ENCODE results near the gene WDR5. TPM values are rescaled to one million over a fixed set of nuclear protein-coding genes. Genes with fewer than 3 reads are reported as not detected.
A peak's percentile ranks its signal among the peaks of the same experiment; 100 is the strongest.
"Not testable (repeated sequence)": the region's sequence is repeated elsewhere in the genome, so short reads cannot be mapped to it uniquely, and the experiment has no call there.

The WDR5 gene
- total RNA-seq: 19.5 TPM

DNA sequence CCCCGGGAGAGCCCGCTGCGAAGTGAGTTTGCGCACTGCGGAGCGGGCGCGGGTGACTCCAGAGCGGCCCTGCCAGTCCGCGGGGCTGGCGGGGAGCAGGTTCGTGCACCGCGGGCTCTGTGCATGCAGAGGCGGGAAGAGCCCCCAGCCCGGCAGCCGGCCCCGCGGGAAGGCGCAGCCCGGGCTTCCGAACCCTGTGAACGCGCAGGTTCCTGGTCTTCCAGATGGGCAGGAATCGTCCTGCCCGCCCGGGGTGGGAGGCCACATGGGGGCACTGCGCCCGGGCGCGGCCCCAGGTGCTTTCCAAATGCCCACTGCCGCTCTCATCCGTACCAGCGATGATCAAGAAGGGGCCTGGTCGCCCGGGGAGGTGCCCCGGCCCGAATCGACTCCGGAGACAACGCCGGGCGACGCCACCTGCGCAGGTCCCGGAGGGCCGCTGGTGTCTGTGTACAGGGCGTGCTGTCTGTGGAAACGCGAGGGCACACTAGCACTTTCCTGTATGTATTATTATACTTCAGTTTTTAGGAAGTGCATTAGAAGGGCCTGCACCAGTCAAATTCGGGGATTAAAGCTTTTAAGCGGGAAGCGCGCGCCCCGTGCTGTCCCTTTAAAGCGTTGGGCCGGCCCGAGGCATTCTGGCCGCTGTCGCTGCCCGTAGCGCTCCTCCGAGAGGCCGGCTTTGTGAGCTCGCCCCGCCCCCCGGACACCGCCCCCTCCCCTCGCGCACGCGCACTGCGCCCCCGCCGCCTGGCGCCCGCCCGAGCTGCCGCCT is at the start of gene WDR5:
WDR5 (plus strand) TSS at position 740 of the 775 bp plus-strand sequence. CDS start 3,796 bp downstream, outside the sequence.
- DNase-seq (ENCODE audit: low spot score) (peak; percentile 93), ATAC-seq (peak; percentile 77)

GRCh38 chr9:134088063-134088725 is 47.7 kb upstream of the WDR5 start:
- no peak for DNase-seq (ENCODE audit: low spot score)
- no peak for ATAC-seq

DNA sequence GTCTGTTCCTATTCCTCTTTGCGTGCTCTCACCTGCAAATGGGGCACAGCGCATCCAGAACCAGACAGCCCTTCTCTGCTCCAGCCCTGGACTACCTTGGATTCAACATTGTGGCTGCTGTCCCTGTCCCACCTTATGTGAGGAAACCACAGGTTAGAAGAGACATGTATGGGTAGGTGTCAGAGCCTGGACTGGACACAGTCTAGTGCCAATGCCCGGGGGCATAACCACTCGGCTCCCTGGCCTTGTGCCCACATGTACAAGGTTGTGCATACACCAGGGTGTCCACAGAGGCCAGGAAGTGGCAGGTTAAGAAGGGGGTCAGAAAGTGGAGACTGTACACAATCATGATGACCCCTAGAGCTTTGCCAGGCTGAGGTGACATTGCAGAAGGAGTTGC is 45.9 kb upstream of the WDR5 start:
- DNase-seq (ENCODE audit: low spot score) (no peak), ATAC-seq (no peak)

DNA sequence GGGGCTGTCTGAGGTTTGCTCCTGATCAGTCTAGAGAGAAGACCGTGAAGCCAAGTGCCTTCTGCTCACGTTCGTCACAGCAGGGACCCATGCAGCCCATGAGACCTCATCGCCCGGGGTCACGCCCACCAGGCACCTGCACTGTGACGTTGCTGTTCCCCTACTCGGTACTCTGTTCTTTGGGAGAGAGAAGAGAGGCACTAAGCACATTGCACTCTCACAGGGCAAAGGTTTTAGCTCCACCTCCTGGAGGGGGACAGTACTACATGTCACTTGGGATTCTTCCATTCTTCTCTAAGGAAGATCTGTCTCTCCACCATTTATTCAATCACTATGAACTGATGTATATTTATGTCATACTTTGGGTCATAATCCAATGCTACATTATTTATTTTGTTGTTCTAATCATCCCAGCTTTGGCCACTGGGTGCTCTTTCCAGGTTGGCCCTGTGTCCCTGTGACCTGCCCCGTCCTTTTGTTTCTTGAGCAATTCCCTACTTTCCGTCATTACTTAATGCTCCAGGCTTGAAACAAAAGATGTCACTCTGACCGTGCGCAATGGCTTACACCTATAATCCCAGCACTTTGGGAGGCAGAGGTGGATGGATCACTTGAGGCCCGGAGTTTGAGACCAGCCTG is 36.6 kb upstream of the WDR5 start:
- DNase-seq (ENCODE audit: low spot score): peak; percentile 60
- ATAC-seq: peak; percentile 99

DNA sequence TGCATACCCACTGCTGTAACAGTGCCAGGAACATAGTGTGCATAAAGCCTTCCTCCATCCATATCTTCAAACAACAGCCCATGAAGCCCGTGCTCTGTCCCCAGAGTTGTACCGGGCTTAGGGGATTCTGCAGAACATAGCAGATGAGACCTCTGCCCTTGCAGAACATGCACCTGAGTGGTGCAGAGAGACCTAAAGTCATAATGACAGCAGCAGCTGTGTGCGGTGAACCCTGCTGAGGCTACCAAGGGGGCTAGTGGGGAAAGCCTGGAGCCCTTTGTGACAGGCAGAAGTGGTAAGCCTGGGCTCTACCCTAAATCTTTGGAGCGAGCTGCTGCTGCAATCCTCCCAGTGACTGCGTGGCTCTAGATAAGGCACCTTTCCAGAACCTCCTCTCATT is 35.8 kb upstream of the WDR5 start:
- DNase-seq (ENCODE audit: low spot score) (no peak), ATAC-seq (no peak)

DNA sequence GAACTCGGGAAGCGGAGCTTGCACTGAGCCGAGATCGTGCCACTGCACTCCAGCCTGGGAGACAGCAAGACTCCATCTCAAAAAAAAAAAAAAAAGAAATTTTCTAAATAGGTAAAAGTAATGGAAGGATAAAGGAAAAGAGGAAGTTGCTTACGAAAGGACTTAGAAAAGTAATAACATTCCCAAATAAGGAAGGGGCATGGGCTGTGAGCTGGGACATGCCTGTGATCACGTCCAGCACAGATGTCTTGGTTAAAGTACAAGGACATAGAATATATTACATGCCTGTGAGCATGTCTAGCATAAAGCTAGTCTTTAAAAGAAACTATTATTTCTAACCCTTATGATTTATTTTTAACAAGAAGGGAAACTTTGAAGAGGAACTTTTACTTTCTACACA is 34.7 kb upstream of the WDR5 start:
- not testable (repeated sequence) for DNase-seq (ENCODE audit: low spot score); ATAC-seq

- no peak for DNase-seq (ENCODE audit: low spot score)
- peak; percentile 17 for ATAC-seq
These were observed 34.2 kb upstream of the WDR5 start for GRCh38 chr9:134101623-134102149.

GRCh38 chr9:134103391-134103998 is 32.4 kb upstream of the WDR5 start:
- ATAC-seq: no peak

GRCh38 chr9:134111064-134111463 is 24.8 kb upstream of the WDR5 start:
- no peak for DNase-seq (ENCODE audit: low spot score)
- no peak for ATAC-seq

More at GRCh38 chr9:134103391-134103998, 32.4 kb upstream of the WDR5 start:
- DNase-seq (ENCODE audit: low spot score): no peak

DNA sequence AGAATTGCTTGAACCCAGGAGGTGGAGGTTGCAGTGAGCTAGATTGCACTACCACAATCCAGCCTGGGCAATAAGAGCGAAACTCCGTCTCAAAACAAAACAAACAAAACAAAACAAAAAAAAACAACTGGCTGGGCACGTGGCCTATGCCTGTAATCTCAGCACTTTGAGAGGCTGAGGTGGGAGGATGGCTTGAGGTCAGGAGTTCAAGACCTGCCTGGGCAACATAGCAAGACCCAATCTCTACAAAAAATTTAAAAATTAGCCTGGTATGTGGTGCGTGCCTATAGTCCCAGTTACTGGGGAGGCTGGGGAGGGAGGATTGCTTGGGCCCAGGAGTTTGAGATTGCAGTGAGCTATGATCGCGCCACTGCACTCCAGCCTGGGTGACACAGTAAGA is 23.3 kb upstream of the WDR5 start:
- DNase-seq (ENCODE audit: low spot score): no peak
- no peak for ATAC-seq

GRCh38 chr9:134118972-134119371 is 16.9 kb upstream of the WDR5 start:
- not testable (repeated sequence) for DNase-seq (ENCODE audit: low spot score); ATAC-seq

DNA sequence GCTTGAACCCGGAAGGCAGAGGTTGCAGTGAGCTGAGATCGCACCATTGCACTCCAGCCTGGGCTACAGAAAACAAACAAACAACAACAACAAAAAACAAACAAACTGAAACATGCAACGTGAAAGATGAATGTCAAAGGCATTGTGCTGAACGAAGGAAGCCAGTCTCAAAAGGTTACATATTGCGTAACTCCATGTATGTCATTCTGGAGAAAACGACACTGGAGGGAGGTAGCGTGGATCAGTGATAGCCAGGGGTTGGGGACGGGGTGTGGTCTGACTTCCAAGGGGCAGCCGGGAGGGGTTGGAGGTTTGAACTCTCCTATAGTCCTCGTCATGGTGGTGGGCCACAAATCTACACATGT is 12.1 kb upstream of the WDR5 start:
- no peak for ATAC-seq
- DNase-seq (ENCODE audit: low spot score): no peak

- ATAC-seq: no peak
These were observed 10.3 kb upstream of the WDR5 start for GRCh38 chr9:134125413-134126095.

GRCh38 chr9:134126373-134126772 is 9.5 kb upstream of the WDR5 start:
- no peak for DNase-seq (ENCODE audit: low spot score)
- ATAC-seq: no peak

More at GRCh38 chr9:134125413-134126095, 10.3 kb upstream of the WDR5 start:
- no peak for DNase-seq (ENCODE audit: low spot score)

- DNase-seq (ENCODE audit: low spot score) (no peak), ATAC-seq (no peak)
These were observed 8.8 kb upstream of the WDR5 start for GRCh38 chr9:134127065-134127580.

DNA sequence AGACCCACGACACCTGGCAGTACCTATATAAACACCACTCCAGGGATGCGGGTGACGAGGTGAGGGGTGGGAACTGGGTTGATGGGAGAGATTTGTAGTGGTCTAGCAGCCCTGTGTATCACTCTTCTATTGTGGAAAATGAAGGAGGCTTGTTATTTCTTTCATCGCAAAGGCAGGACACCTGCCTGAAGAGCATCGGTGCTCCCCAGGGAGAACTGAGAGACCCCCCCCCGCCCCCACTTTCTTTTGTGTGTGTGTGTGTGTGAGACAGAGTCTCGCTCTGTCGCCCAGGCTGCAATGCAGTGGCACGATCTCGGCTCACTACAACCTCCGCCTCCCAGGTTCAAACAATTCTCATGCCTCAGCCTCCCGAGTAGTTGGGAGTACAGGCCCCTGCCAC is 8.3 kb upstream of the WDR5 start:
- DNase-seq (ENCODE audit: low spot score) (no peak), ATAC-seq (no peak)

DNA sequence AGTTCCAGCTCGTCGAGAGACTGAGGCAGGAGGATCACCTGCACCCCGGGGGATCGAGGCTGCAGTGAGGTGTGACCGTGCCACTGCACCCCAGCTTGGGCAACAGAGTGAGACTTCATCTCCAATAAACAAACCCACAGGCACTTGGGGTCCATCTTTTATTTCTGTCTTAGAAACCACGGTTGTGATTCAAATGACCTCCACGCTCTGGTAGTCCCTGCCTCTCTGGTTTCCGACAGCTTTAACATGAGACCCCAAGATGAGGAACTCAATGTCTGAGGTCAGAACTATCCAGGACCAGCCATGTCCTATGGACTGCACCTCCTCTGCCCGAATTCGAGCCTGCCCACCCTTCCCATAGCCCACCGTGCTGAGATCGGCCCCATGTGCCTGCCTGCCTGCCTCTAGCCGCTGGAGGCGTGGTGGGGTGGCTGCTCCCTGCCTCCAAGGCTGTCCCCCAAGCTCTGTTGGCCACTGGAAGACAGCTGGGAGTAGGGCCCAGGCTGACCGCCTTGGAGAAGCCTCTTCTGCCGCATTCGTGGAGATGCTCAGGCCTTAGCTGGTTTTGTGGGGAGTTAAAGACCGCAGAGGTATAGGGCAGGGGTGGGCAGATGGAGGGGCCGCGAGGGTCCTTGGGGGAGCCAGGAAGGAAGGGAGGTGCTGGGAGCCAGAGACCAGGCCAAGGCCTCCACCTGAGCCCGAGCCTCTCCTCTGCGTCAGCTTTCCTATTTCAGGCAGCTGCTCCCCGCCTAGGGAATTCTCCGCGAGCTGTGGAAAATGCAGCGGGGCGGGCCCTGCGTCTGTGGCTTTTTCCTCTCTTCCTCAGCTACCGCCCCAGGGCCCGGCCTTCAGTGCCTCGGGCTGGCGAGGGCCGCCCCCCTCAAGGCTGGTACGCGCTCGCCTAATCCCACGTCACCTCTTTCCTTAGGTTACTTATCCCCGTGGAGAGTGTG is 6.9 kb upstream of the WDR5 start:
- no peak for DNase-seq (ENCODE audit: low spot score)
- ATAC-seq: no peak

GRCh38 chr9:134130503-134131375 is 5.1 kb upstream of the WDR5 start:
- ATAC-seq (peak; percentile 63), DNase-seq (ENCODE audit: low spot score) (peak; percentile 79)
